H1 (cell line): Measurements from ENCODE around the gene TBC1D4. TPM values are rescaled to one million over a fixed set of nuclear protein-coding genes. Genes with fewer than 3 reads are reported as not detected.
A peak's percentile ranks its signal among the peaks of the same experiment; 100 is the strongest.

Source experiments
- CTCF ChIA-PET: fragments of 300-600 bp; sonication (Branson Sonifier 250); formaldehyde crosslinking; loops from one replicate; lab custom pipeline; 2021; ENCODE audit not compliant: partially characterized antibody; lab: Charles Lee
- POLR2A ChIA-PET: fragments of 300-600 bp; sonication (Branson Sonifier 250); formaldehyde crosslinking; loops from one replicate; lab custom pipeline; 2021; ENCODE audit warnings: inconsistent platforms; ENCODE audit not compliant: partially characterized antibody; lab: Charles Lee
- DNase-seq, 2 experiments: peaks; one replicate each; pipeline versions ENCODE4 v3.0.0 to v3.0.0-alpha.2; 2010 to 2022; ENCODE audit warnings: low spot score in 2 of 2, low read depth in 1 of 2, mixed read lengths in 1 of 2
- FAIRE-seq: peaks from 2 replicates; lab custom pipeline; 2011; peaks lifted over from hg19 to GRCh38; lab: Jason Lieb, UNC
- H2AFZ ChIP-seq: 2 replicates; pipeline ENCODE4 v1.8.1; 2012; ENCODE audit warnings: low read length, inconsistent platforms
- H2AK5ac ChIP-seq: 2 replicates; pipeline ENCODE4 v1.6.1; 2013; ENCODE audit warnings: low read depth, low read length
- H2BK120ac ChIP-seq: replicated peaks from 2 replicates; pipeline ENCODE3; 2013; ENCODE audit warnings: low read depth, low read length, inconsistent platforms
- H2BK12ac ChIP-seq: 2 replicates; pipeline ENCODE4 v1.6.1; 2013; ENCODE audit warnings: low read depth, low read length
- H2BK15ac ChIP-seq: 2 replicates; pipeline ENCODE4 v1.6.1; 2013; ENCODE audit warnings: low read length
- H2BK20ac ChIP-seq: 2 replicates; pipeline ENCODE4 v1.6.1; 2013; ENCODE audit warnings: low read length
- H2BK5ac ChIP-seq: 2 replicates; pipeline ENCODE4 v1.6.1; 2013; ENCODE audit warnings: low read depth, low read length
- H3K14ac ChIP-seq: 2 replicates; pipeline ENCODE4 v1.6.1; 2013; ENCODE audit warnings: inconsistent platforms; ENCODE audit not compliant: insufficient read length
- H3K18ac ChIP-seq: 2 replicates; pipeline ENCODE4 v1.6.1; 2013; ENCODE audit warnings: low read length; ENCODE audit errors: extremely low read depth
- H3K23ac ChIP-seq: 2 replicates; pipeline ENCODE4 v1.6.1; 2013; ENCODE audit warnings: inconsistent platforms; ENCODE audit not compliant: insufficient read length
- H3K23me2 ChIP-seq: 2 replicates; pipeline ENCODE4 v1.6.1; 2013; ENCODE audit warnings: low read depth, low read length
- H3K27ac ChIP-seq: 2 replicates; pipeline ENCODE4 v1.6.1; 2011; ENCODE audit warnings: low read depth, low read length, inconsistent platforms
- H3K27me3 ChIP-seq, 4 experiments: replicated peaks in 1 of 4; 1 replicate in 1 of 4; 2 replicates in 3 of 4; pipeline versions ENCODE4 v1.6.1 to v1.8.1; 2011 to 2013; ENCODE audit warnings: low read length in 3 of 4, mild to moderate bottlenecking in 3 of 4, inconsistent platforms in 2 of 4, mixed read lengths in 2 of 4, moderate library complexity in 1 of 4; ENCODE audit not compliant: control insufficient read depth in 3 of 4, insufficient read depth in 3 of 4; ENCODE audit errors: extremely low read depth in 1 of 4
- H3K36me3 ChIP-seq, 4 experiments: 2 replicates each; pipeline versions ENCODE4 v1.6.1 to v1.8.1; 2011 to 2013; ENCODE audit warnings: mild to moderate bottlenecking in 4 of 4, low read length in 3 of 4, moderate library complexity in 2 of 4, control low read depth in 1 of 4, inconsistent platforms in 1 of 4; ENCODE audit not compliant: insufficient read depth in 4 of 4, control insufficient read depth in 2 of 4
- H3K4ac ChIP-seq: replicated peaks from 2 replicates; pipeline ENCODE3; 2013; ENCODE audit warnings: low read length, low read depth, mixed read lengths, inconsistent platforms; ENCODE audit not compliant: insufficient read length
- H3K4me1 ChIP-seq, 4 experiments: replicated peaks in 1 of 4; 1 replicate in 1 of 4; 2 replicates in 3 of 4; pipeline versions ENCODE4 v1.6.1 to v1.8.1; 2011 to 2013; ENCODE audit warnings: low read length in 3 of 4, inconsistent platforms in 2 of 4, mixed read lengths in 1 of 4; ENCODE audit not compliant: insufficient read depth in 4 of 4, control insufficient read depth in 3 of 4
- H3K4me2 ChIP-seq, 2 experiments: 2 replicates each; pipeline versions ENCODE4 v1.6.1 to v1.8.1; 2011 to 2013; ENCODE audit warnings: low read depth in 2 of 2, low read length in 2 of 2, control low read depth in 1 of 2, inconsistent platforms in 1 of 2, mild to moderate bottlenecking in 1 of 2; ENCODE audit not compliant: insufficient read depth in 1 of 2
- H3K4me3 ChIP-seq, 4 experiments: fragments of 200-600, 300-600 bp in 1 of 4; sonication (generic), shearing (Covaris generic), sonication (Bioruptor Twin) in 1 of 4; 2 replicates each; pipeline versions ENCODE4 v1.5.1 to v1.8.1; 2011 to 2016; ENCODE audit warnings: low read length in 4 of 4, low read depth in 3 of 4, control low read depth in 2 of 4, inconsistent platforms in 2 of 4, mild to moderate bottlenecking in 2 of 4, mixed read lengths in 1 of 4, moderate library complexity in 1 of 4; ENCODE audit not compliant: insufficient read depth in 2 of 4; ENCODE audit errors: extremely low read depth in 1 of 4
- H3K56ac ChIP-seq: replicated peaks from 2 replicates; pipeline ENCODE3; 2013; ENCODE audit warnings: low read depth, mild to moderate bottlenecking, mixed read lengths, low read length, inconsistent platforms; ENCODE audit not compliant: insufficient read length
- H3K79me1 ChIP-seq: 2 replicates; pipeline ENCODE4 v1.6.1; 2013; ENCODE audit warnings: low read depth, low read length, control low read depth
- H3K79me2 ChIP-seq, 2 experiments: 2 replicates each; pipeline versions ENCODE4 v1.6.1 to v1.8.1; 2012 to 2013; ENCODE audit warnings: low read length in 2 of 2, mild to moderate bottlenecking in 2 of 2, inconsistent platforms in 1 of 2; ENCODE audit not compliant: insufficient read depth in 2 of 2, control insufficient read depth in 1 of 2
- H3K9ac ChIP-seq, 4 experiments: replicated peaks in 1 of 4; 1 replicate in 1 of 4; 2 replicates in 3 of 4; pipeline versions ENCODE4 v1.6.1 to v1.8.1; 2011 to 2013; ENCODE audit warnings: low read depth in 3 of 4, low read length in 3 of 4, control low read depth in 2 of 4, mild to moderate bottlenecking in 2 of 4, moderate library complexity in 2 of 4, inconsistent platforms in 1 of 4; ENCODE audit errors: extremely low read depth in 1 of 4
- H3K9me3 ChIP-seq, 2 experiments: 2 replicates each; pipeline versions ENCODE4 v1.6.1 to v1.8.1; 2012 to 2013; ENCODE audit warnings: mild to moderate bottlenecking in 2 of 2, moderate library complexity in 2 of 2, control low read depth in 1 of 2, inconsistent platforms in 1 of 2, low read depth in 1 of 2, low read length in 1 of 2, mixed read lengths in 1 of 2; ENCODE audit not compliant: insufficient read depth in 2 of 2
- H4K20me1 ChIP-seq, 2 experiments: replicated peaks in 1 of 2; 2 replicates each; pipeline versions ENCODE3 to v1.8.1; 2011 to 2013; ENCODE audit warnings: inconsistent platforms in 2 of 2, low read length in 2 of 2, mild to moderate bottlenecking in 1 of 2; ENCODE audit not compliant: insufficient read depth in 2 of 2, control insufficient read depth in 1 of 2
- H4K5ac ChIP-seq: 2 replicates; pipeline ENCODE4 v1.6.1; 2013; ENCODE audit warnings: low read length, low read depth, mixed read lengths, inconsistent platforms; ENCODE audit not compliant: insufficient read length
- H4K8ac ChIP-seq: 2 replicates; pipeline ENCODE4 v1.8.0; 2013; ENCODE audit warnings: mild to moderate bottlenecking, moderate library complexity, low read length, inconsistent platforms; ENCODE audit not compliant: insufficient read depth; ENCODE audit errors: extremely low read depth
- H4K91ac ChIP-seq: replicated peaks from 2 replicates; pipeline ENCODE3; 2013; ENCODE audit warnings: low read length, mixed read lengths, inconsistent platforms; ENCODE audit not compliant: insufficient read length
- ASH2L ChIP-seq: fragments of 200-600, 300-600 bp; sonication (generic); IDR thresholded peaks from one replicate; pipeline ENCODE4 v1.7.1; 2017; ENCODE audit warnings: low read length
- GABPA ChIP-seq: IDR thresholded peaks from 2 replicates; pipeline ENCODE4 v1.6.1; 2011; ENCODE audit warnings: mild to moderate bottlenecking, low read length, moderate library complexity, borderline replicate concordance; ENCODE audit not compliant: insufficient read depth
- KDM4A ChIP-seq: IDR thresholded peaks from one replicate; pipeline ENCODE4 v1.7.1; 2012; ENCODE audit warnings: low read depth, mild to moderate bottlenecking, moderate library complexity, low read length, inconsistent platforms; ENCODE audit not compliant: severe bottlenecking
- MAX ChIP-seq: IDR thresholded peaks from 2 replicates; pipeline ENCODE4 v1.6.1; 2012; ENCODE audit warnings: inconsistent platforms
- PHF8 ChIP-seq: fragments of 200-600 bp; sonication (generic); conservative IDR thresholded peaks from 2 replicates; pipeline ENCODE4 v1.7.1; 2012; ENCODE audit warnings: low read depth, mild to moderate bottlenecking, inconsistent platforms, low read length, moderate library complexity
- POLR2A ChIP-seq, 2 experiments: IDR thresholded peaks; 1 replicate in 1 of 2; 2 replicates in 1 of 2; pipeline ENCODE4 v1.6.1; 2011; ENCODE audit warnings: low read depth in 2 of 2, low read length in 2 of 2, mild to moderate bottlenecking in 2 of 2; ENCODE audit errors: control extremely low read depth in 1 of 2
- SIN3A ChIP-seq, 2 experiments: IDR thresholded peaks in 1 of 2; conservative IDR thresholded peaks in 1 of 2; 2 replicates each; pipeline ENCODE4 v1.6.1; 2011 to 2012; ENCODE audit warnings: low read length in 2 of 2, improper control_type of control experiment in 1 of 2, low read depth in 1 of 2, mild to moderate bottlenecking in 1 of 2
- TAF7 ChIP-seq: optimal IDR thresholded peaks from 2 replicates; pipeline ENCODE3; 2011; ENCODE audit warnings: low read depth, mild to moderate bottlenecking, inconsistent platforms, low read length, moderate library complexity, borderline replicate concordance
- WGBS, 2 experiments: shearing (Covaris generic) in 1 of 2; methylation state at CpG; one replicate each; pipeline versions ENCODE4 v1.1.6 to v1.1.7; 2013 to 2015; ENCODE audit warnings: low lambda C conversion rate in 2 of 2, mixed read lengths in 2 of 2, inconsistent platforms in 1 of 2, low coverage in 1 of 2, missing lambda C conversion rate in 1 of 2; ENCODE audit not compliant: insufficient replicate concordance in 2 of 2, insufficient coverage in 1 of 2, insufficient read length in 1 of 2; ENCODE audit errors: extremely low coverage in 1 of 2, missing lambda C conversion rate in 1 of 2; 5-methylcytosine and 5-hydroxymethylcytosine counted together
- polyA plus RNA-seq, 7 experiments: library from polyadenylated mRNA; depleted of rRNA in 3 of 7; stranded (reverse) in 5 of 7; unstranded in 2 of 7; fragments of >200 nt in 5 of 7; fragments of 200-250 nt in 2 of 7; gene quantifications; 1 replicate in 5 of 7; 2 replicates in 1 of 7; 4 replicates in 1 of 7; pipeline versions ENCODE4 v1.2.1 to v1.2.3, GENCODE V29; 2011 to 2013; ENCODE audit warnings: missing spikeins in 2 of 7, mixed read lengths in 2 of 7
- total RNA-seq: library from RNA; stranded (reverse); fragmentation: NEBNext Ultra II Directional; extraction: Animal tissue kit (Norgen Biotek cat#: 25700); gene quantifications from 2 replicates; pipeline ENCODE4 v1.2.1, GENCODE V29; 2021
- TF ChIP-seq, protein P1 (sequence below): IDR thresholded peaks from 2 replicates; pipeline ENCODE4 v1.6.1; 2011; ENCODE audit warnings: low read depth, mild to moderate bottlenecking, low read length; ENCODE audit not compliant: insufficient read depth

The TBC1D4 gene
- total and polyA plus RNA-seq, 2 of the 8 experiments (the other 6 are each of a cell fraction or from before 2014, with no cell fraction given): 16.7 to 39.0 TPM

DNA sequence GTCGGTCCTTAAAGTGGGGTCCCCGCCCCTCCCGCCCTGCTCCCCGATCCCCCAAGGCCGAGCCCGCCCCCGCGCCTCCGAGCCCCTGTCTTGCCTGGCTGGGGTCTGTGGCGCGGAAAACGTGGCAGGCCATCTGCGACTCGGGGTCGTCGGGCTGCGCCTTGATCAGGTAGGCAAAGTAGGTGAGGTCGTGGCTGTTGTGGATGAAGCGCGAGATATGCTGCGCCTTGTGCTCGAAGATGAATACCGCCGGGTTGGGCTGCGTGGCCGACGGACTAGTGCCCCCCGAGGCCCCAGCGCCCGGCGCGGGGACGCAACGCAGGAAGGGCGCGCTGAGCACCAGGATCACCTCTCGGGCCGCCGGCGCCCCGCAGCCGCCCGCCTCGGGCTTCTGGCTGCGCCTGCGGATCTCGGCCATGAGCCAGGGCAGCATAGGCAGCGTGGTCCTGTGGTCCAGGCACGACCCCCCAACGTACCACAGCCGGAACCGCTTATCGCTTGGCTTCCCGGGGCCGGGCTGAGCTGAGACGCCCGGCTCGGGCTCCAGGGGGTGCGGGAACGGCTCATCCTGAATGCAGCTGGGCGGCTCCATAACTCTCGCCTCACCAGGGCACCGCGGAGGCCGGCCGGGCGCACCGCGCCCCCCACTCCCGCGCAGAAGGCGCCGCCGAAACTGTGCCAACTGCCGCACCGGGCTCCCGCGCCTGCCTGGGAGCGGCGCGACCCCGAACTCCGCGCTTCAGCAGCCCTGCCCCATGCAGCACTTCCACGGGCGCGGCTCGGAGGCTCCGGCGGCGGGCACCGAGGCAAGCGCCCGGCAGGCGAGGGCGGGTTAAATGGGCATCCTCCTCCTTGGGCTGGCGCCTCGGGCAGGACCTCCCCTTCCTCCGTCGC lies 546 bp downstream of the TBC1D4 start:
- H2BK15ac ChIP-seq: no peak overlapping the region
- H4K5ac ChIP-seq: no peak overlapping the region
- no peak overlapping the region for H3K14ac ChIP-seq
- no peak overlapping the region for H2AK5ac ChIP-seq
- no peak overlapping the region; the same call in 1 of the 2 replicates for H3K18ac ChIP-seq
- no peak overlapping the region for H2BK12ac ChIP-seq
- no peak overlapping the region for H3K56ac ChIP-seq
- CTCF ChIA-PET: interaction anchor here (0.7 to 3.8 kb wide), 27 partner anchors 7 to 214 kb away, joined by 3 to 46 read pairs (median 5); no protein-coding TSS in a partner anchor
- no peaks in the 10 kb centered on the region for H3K9me3 ChIP-seq
- no peak overlapping the region for H3K23ac ChIP-seq
- peaks cover 0 to 7% (median 1%) of the 10 kb centered on the region in 4 experiments; a peak in 2 of 7 replicates for H3K4me1 ChIP-seq
- no peak overlapping the region for H3K4ac ChIP-seq
- peak overlapping the region; percentile 89 for H4K8ac ChIP-seq
- DNase-seq (peak in 1 of 2 experiments; percentile 86), FAIRE-seq (no peak)
- H4K20me1 ChIP-seq: peaks cover 2 to 6% of the 10 kb centered on the region in 2 experiments
- H2AFZ ChIP-seq: peak overlapping the region; percentile 68; the same call in 1 of the 2 replicates
- peaks cover 0 to 2% (median 0%) of the 10 kb centered on the region in 4 experiments; a peak in 1 of 8 replicates for H3K36me3 ChIP-seq
- H2BK120ac ChIP-seq: no peak overlapping the region
- H2BK20ac ChIP-seq: no peak overlapping the region
- H2BK5ac ChIP-seq: no peak overlapping the region
- WGBS, 2 experiments: 1% methylated on average over 66 of the region's 100 CpGs; no CpG with 5 or more reads in 1 of the 2 experiments
- no peaks in the 10 kb centered on the region for H3K27me3 ChIP-seq
- peak overlapping the region; percentile 76 for H4K91ac ChIP-seq
- H3K79me2 ChIP-seq: peaks cover 0 to 42% of the 10 kb centered on the region in 2 experiments; a peak in 3 of 4 replicates
- POLR2A ChIA-PET: interaction anchor here (0.9 to 2.1 kb wide), 8 partner anchors 9 to 1823 kb away, joined by 3 to 6 read pairs (median 4); partner anchors contain the start of gene COMMD6
- H3K27ac ChIP-seq: no peak overlapping the region
- no peaks in the 10 kb centered on the region for H3K79me1 ChIP-seq
- H3K4me3 ChIP-seq: peak overlapping the region; percentile 75 to 90 (median 83)
- peaks cover 7% of the 10 kb centered on the region for H3K23me2 ChIP-seq
- H3K4me2 ChIP-seq: peak overlapping the region; percentile 88 to 89
- peak overlapping the region; percentile 54 to 78 (median 64); a peak in 6 of 7 replicates for H3K9ac ChIP-seq
- peak; percentile 89 for TF ChIP-seq ASH2L
- TF ChIP-seq SIN3A (conservative IDR thresholded peaks at IDR 0.05 in 1 of 2, IDR thresholded peaks at IDR 0.05 in 1 of 2; ENCODE audit: low read depth in 1 of 2, low read length in 2 of 2): peak in 1 of 2 experiments; percentile 15; a peak in 1 of 4 replicates
- TF ChIP-seq, protein P1, sequence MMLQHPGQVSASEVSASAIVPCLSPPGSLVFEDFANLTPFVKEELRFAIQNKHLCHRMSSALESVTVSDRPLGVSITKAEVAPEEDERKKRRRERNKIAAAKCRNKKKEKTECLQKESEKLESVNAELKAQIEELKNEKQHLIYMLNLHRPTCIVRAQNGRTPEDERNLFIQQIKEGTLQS: no peak
- no peak for TF ChIP-seq GABPA
- peak; percentile 46 for TF ChIP-seq TAF7
- TF ChIP-seq MAX: peak; percentile 62
- peak; percentile 48; the same call in 1 of the 2 replicates for TF ChIP-seq PHF8
- TF ChIP-seq KDM4A: peak; percentile 96
- peak in 1 of 2 experiments; percentile 21; a peak in 2 of 3 replicates for TF ChIP-seq POLR2A (IDR thresholded peaks at IDR 0.05; ENCODE audit: control extremely low read depth in 1 of 2, low read depth in 2 of 2, low read length in 2 of 2)
